Liver (tissue), 3 donors: Measurements from ENCODE around the gene SRSF4.

ENCODE experiments used
- EGR1 ChIP-seq, 2 donors: IDR thresholded peaks; 2 replicates each; pipeline ENCODE4 v1.6.1; 2016 to 2018; ENCODE audit warnings: antibody characterized with exemption in 2 of 2, low read depth in 2 of 2
- JUND ChIP-seq, 2 donors: IDR thresholded peaks; 2 replicates each; pipeline ENCODE4 v1.6.1; 2016; ENCODE audit warnings: antibody characterized with exemption in 2 of 2
- RAD21 ChIP-seq, 2 donors: IDR thresholded peaks; 2 replicates each; pipeline ENCODE4 v1.6.1; 2016; ENCODE audit warnings: antibody characterized with exemption in 2 of 2, mild to moderate bottlenecking in 2 of 2
- RXRA ChIP-seq, 2 donors: IDR thresholded peaks; 2 replicates each; pipeline ENCODE4 v1.6.1; 2017 to 2018; ENCODE audit warnings: antibody characterized with exemption in 2 of 2, mild to moderate bottlenecking in 1 of 2
- SP1 ChIP-seq: IDR thresholded peaks from 2 replicates; pipeline ENCODE4 v1.6.1; 2018; ENCODE audit warnings: antibody characterized with exemption, mild to moderate bottlenecking
- TF ChIP-seq, protein P1 (sequence below): fragments of 150-350 bp; IDR thresholded peaks from 2 replicates; pipeline ENCODE4 v1.5.1; 2017; ENCODE audit warnings: improper control_type of control experiment, low read depth, low read length; ENCODE audit not compliant: missing input control
- TF ChIP-seq, protein P2 (sequence below): IDR thresholded peaks from 2 replicates; pipeline ENCODE4 v1.6.1; 2016; ENCODE audit warnings: antibody characterized with exemption
- donor health status: healthy.
- donor health status: healthy.

DNA sequence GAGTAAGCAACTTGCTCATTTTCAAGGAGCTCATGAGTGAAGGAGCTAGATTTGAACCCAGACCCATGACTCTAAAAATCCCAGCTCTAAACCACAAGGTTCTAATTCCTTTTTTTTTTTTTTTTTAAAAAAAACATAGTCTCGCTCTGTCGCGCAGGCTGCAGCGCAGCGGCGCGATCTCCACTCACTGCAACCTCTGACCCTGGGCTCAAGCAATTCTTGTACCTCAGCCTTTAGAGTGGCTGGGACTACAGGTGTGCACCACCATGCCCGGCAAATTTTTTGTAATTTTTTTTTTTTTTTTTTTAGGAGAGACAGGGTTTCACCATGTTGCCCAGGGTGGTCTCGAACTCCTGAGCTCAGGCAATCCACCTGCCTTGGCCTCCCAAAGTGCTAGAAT, 13.8 kb downstream of the SRSF4 start:
- TF ChIP-seq JUND (IDR thresholded peaks at IDR 0.05) = no peak
- no peak for TF ChIP-seq RXRA (IDR thresholded peaks at IDR 0.05)
- TF ChIP-seq, protein P1, sequence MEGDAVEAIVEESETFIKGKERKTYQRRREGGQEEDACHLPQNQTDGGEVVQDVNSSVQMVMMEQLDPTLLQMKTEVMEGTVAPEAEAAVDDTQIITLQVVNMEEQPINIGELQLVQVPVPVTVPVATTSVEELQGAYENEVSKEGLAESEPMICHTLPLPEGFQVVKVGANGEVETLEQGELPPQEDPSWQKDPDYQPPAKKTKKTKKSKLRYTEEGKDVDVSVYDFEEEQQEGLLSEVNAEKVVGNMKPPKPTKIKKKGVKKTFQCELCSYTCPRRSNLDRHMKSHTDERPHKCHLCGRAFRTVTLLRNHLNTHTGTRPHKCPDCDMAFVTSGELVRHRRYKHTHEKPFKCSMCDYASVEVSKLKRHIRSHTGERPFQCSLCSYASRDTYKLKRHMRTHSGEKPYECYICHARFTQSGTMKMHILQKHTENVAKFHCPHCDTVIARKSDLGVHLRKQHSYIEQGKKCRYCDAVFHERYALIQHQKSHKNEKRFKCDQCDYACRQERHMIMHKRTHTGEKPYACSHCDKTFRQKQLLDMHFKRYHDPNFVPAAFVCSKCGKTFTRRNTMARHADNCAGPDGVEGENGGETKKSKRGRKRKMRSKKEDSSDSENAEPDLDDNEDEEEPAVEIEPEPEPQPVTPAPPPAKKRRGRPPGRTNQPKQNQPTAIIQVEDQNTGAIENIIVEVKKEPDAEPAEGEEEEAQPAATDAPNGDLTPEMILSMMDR = no peak
- TF ChIP-seq RAD21 (IDR thresholded peaks at IDR 0.05) = no peak
- TF ChIP-seq SP1 = no peak
- no peak for TF ChIP-seq EGR1 (IDR thresholded peaks at IDR 0.05; ENCODE audit: low read depth in 2 of 2)
- TF ChIP-seq, protein P2, sequence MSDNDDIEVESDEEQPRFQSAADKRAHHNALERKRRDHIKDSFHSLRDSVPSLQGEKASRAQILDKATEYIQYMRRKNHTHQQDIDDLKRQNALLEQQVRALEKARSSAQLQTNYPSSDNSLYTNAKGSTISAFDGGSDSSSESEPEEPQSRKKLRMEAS = no peak
